ENCODE measurements around the gene GJB2. TPM values are rescaled to one million over a fixed set of nuclear protein-coding genes. Genes with fewer than 3 reads are reported as not detected.

Gene GJB2
- total RNA-seq, 1 experiment from 2014 or later: 12.9 TPM

DNA sequence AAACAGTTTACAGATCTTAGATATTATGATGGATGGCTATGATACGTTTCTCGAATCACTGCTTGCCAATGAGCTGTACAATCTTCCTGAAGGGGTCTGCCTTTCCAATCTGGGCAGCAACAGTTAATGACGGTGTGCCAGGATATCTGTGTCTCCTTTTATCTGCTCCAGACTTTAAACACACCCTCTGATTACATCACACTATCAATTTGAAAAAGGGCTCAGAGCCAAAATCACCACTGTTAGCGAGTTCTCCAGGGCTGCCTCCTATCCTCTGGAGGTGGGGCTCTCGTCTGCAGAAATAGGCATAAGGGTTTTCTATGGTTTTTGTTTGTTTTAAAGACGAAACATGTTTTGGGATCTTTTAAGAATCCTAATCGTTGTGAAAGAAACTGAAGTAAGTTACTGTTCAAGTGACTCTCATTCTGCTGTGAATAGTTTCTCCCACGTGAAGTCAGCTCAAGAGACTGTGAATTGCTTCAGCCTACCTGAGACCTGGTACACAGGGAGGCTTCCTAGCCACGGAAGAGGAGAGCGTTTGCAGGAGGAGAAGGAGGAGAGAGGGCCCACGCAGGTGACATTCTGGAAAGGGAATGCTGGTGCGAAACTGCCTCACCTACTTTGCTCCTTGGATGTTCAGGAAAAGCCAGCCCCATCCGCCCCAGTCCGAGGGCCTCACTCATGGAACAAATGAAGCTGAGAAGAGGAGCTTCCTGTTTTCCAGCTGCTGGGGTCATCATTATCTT, 16.7 kb downstream of the GJB2 start:
- no peaks in the 10 kb centered on the region for H3K9me3 Mint-ChIP-seq (ENCODE audit: unreplicated experiment)
- H3K4me3 Mint-ChIP-seq (ENCODE audit: unreplicated experiment): no peak overlapping the region
- ChIA-PET CTCF (interaction anchor here (0.6 to 2.6 kb wide), 7 partner anchors 13 to 642 kb away, joined by 3 to 11 read pairs (median 3); partner anchors contain the start of gene CRYL1), POLR2A (interaction anchor here (0.7 to 2.2 kb wide), 5 partner anchors 10 to 726 kb away, joined by 3 to 5 read pairs (median 5); partner anchors contain the start of gene XPO4)
- peaks cover 23% of the 10 kb centered on the region for H3K4me1 Mint-ChIP-seq (ENCODE audit: insufficient read depth, unreplicated experiment)
- intact Hi-C loops (cut with micrococcal nuclease): no loop called here
- H3K27me3 Mint-ChIP-seq (ENCODE audit: insufficient read depth, unreplicated experiment): no peaks in the 10 kb centered on the region
- BruUV-seq (replicated peaks): no TSS peak
- H3K27ac Mint-ChIP-seq (ENCODE audit: low read depth, unreplicated experiment): peak overlapping the region; percentile 92
- TF ChIP-seq, protein P1, sequence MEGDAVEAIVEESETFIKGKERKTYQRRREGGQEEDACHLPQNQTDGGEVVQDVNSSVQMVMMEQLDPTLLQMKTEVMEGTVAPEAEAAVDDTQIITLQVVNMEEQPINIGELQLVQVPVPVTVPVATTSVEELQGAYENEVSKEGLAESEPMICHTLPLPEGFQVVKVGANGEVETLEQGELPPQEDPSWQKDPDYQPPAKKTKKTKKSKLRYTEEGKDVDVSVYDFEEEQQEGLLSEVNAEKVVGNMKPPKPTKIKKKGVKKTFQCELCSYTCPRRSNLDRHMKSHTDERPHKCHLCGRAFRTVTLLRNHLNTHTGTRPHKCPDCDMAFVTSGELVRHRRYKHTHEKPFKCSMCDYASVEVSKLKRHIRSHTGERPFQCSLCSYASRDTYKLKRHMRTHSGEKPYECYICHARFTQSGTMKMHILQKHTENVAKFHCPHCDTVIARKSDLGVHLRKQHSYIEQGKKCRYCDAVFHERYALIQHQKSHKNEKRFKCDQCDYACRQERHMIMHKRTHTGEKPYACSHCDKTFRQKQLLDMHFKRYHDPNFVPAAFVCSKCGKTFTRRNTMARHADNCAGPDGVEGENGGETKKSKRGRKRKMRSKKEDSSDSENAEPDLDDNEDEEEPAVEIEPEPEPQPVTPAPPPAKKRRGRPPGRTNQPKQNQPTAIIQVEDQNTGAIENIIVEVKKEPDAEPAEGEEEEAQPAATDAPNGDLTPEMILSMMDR (IDR thresholded peaks at IDR 0.05; ENCODE audit: unreplicated experiment): no peak
- no peak for DNase-seq (ENCODE audit: unreplicated experiment)
- no peaks in the 10 kb centered on the region for H3K36me3 Mint-ChIP-seq (ENCODE audit: insufficient read depth, unreplicated experiment)

DNA sequence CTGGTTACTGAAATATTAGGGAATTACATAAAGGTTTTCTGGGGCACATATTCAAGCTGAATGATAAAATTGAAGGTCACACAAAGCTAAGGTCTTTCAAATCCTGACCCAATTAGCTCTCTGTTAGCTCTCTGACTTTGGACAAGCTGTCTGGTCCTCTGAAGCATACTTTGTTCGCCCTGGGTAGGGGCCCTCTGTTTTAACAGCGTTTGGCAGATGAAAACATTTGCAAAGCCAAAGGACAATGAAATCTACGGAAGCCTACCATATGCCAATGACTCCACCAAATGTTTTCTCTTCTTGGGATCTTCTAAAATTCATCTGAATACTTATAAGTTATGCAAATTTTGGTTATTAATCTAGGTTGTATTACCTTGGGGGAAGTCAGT, 17.3 kb downstream of the GJB2 start:
- Mint-ChIP-seq H3K9me3 (ENCODE audit: unreplicated experiment) (no peaks in the 10 kb centered on the region), H3K4me3 (ENCODE audit: unreplicated experiment) (peak overlapping the region; percentile 62), H3K36me3 (ENCODE audit: insufficient read depth, unreplicated experiment) (no peaks in the 10 kb centered on the region), H3K27me3 (ENCODE audit: insufficient read depth, unreplicated experiment) (no peaks in the 10 kb centered on the region), H3K4me1 (ENCODE audit: insufficient read depth, unreplicated experiment) (peaks cover 23% of the 10 kb centered on the region), H3K27ac (ENCODE audit: low read depth, unreplicated experiment) (peak overlapping the region; percentile 92)
- intact Hi-C loops (cut with micrococcal nuclease): no loop called here
- TF ChIP-seq, protein P1 (IDR thresholded peaks at IDR 0.05; ENCODE audit: unreplicated experiment): no peak
- no peak for DNase-seq (ENCODE audit: unreplicated experiment)
- BruUV-seq (replicated peaks): no TSS peak
- ChIA-PET POLR2A (interaction anchor here (0.5 to 2.2 kb wide), 5 partner anchors 11 to 727 kb away, joined by 3 to 5 read pairs (median 5); partner anchors contain the start of gene XPO4), CTCF (interaction anchor here (0.6 to 2.6 kb wide), 4 partner anchors 12 to 87 kb away, joined by 3 to 11 read pairs (median 4); no protein-coding TSS in a partner anchor)

DNA sequence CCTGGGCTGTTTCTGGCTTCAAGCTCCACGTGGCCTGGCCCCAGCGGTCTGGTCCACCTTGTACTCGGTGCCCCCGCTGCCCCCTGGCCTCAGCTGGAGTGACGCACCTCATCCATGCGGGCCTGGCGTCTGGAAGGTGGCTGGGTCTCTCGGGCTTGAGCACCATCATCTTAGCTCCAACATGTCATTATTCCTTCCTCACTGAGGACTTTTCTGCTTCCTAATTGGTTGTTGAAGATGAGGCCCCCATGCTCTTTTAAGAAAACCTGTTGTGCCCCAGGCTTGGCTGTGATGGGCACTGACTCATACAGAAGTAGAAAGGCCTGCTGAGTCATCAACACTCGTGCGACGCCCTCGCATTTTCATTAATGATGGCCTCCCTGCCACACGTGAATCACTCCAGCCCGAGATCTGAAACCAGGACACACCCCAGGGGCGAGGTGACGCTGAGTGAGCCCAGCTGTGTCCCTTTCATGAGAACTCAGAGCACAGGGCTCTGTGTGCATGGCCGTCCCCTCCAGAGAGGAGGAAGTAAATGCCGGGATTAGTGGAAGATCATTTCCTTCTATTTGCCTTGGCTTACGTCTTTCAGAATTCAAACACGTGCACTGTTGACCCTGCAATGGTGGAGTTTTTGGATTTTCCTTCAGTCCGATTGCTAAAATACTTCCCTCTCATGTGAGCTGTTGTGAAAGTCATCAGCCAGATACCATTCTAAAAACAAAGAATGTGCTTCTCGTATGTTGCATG, 17.9 kb downstream of the GJB2 start:
- TF ChIP-seq, protein P1 (IDR thresholded peaks at IDR 0.05; ENCODE audit: unreplicated experiment): no peak
- Mint-ChIP-seq H3K36me3 (ENCODE audit: insufficient read depth, unreplicated experiment) (no peaks in the 10 kb centered on the region), H3K9me3 (ENCODE audit: unreplicated experiment) (no peaks in the 10 kb centered on the region), H3K4me3 (ENCODE audit: unreplicated experiment) (peak overlapping the region; percentile 62), H3K27ac (ENCODE audit: low read depth, unreplicated experiment) (peak overlapping the region; percentile 92), H3K4me1 (ENCODE audit: insufficient read depth, unreplicated experiment) (peaks cover 23% of the 10 kb centered on the region), H3K27me3 (ENCODE audit: insufficient read depth, unreplicated experiment) (no peaks in the 10 kb centered on the region)
- DNase-seq (ENCODE audit: unreplicated experiment): peak; percentile 97
- ChIA-PET CTCF (interaction anchor here (0.6 to 2.6 kb wide), 5 partner anchors 11 to 819 kb away, joined by 3 to 11 read pairs (median 3); no protein-coding TSS in a partner anchor), POLR2A (interaction anchor here (0.5 to 2.2 kb wide), 6 partner anchors 11 to 727 kb away, joined by 3 to 5 read pairs (median 4); partner anchors contain the start of genes XPO4 and ZMYM5)
- no TSS peak for BruUV-seq (replicated peaks)
- intact Hi-C loops (cut with micrococcal nuclease): no loop called here

All from MCF 10A (cell line).